ENCODE results near the gene SCAF11.

DNA sequence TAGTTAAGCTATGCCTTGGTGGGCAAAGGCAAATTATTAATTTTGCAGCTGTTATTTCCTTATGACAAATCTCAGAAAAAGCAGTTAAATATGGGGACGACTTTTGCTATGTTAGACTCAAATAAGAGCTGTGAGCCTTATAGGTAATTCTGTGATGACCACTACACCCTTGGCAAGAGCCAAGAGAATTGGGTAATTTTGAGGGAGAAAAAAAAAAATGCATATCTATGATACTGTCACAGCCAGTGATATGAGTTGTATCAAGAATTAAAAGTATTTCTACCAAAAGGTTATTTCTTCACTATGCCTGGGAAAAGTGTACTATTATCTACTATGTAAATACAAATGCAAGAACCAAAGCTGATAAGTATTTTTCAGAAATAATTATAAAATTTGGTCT, 43.9 kb downstream of the SCAF11 start:
- TF ChIP-seq EZH2 (IDR thresholded peaks at IDR 0.05; ENCODE audit: low read length): no peak
- TF ChIP-seq, protein P1, sequence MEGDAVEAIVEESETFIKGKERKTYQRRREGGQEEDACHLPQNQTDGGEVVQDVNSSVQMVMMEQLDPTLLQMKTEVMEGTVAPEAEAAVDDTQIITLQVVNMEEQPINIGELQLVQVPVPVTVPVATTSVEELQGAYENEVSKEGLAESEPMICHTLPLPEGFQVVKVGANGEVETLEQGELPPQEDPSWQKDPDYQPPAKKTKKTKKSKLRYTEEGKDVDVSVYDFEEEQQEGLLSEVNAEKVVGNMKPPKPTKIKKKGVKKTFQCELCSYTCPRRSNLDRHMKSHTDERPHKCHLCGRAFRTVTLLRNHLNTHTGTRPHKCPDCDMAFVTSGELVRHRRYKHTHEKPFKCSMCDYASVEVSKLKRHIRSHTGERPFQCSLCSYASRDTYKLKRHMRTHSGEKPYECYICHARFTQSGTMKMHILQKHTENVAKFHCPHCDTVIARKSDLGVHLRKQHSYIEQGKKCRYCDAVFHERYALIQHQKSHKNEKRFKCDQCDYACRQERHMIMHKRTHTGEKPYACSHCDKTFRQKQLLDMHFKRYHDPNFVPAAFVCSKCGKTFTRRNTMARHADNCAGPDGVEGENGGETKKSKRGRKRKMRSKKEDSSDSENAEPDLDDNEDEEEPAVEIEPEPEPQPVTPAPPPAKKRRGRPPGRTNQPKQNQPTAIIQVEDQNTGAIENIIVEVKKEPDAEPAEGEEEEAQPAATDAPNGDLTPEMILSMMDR (optimal IDR thresholded peaks at IDR 0.05 in 1 of 3, IDR thresholded peaks at IDR 0.05 in 1 of 3, conservative IDR thresholded peaks at IDR 0.05 in 1 of 3; ENCODE audit: extremely low read depth in 1 of 3, insufficient read depth in 2 of 3, low read length in 3 of 3): no peak

Data from keratinocyte (primary cell).